GM19438 (cell line): Measurements from ENCODE around the gene WDR26.
"Not testable (repeated sequence)": the region's sequence is repeated elsewhere in the genome, so short reads cannot be mapped to it uniquely, and the experiment has no call there.

Experiments used
- ATAC-seq: cut with Tn5 transposase; IDR thresholded peaks from one replicate; pipeline ENCODE4 v1.9.1; 2021; ENCODE audit warnings: low read depth; ENCODE audit not compliant: unreplicated experiment

The WDR26 gene

GRCh38 chr1:224353975-224354925 is 80.3 kb downstream of the WDR26 start:
- ATAC-seq = no peak

GRCh38 chr1:224352436-224353085 is 82.0 kb downstream of the WDR26 start:
- ATAC-seq = not testable (repeated sequence)

GRCh38 chr1:224349716-224350115 is 84.9 kb downstream of the WDR26 start:
- ATAC-seq = not testable (repeated sequence)

DNA sequence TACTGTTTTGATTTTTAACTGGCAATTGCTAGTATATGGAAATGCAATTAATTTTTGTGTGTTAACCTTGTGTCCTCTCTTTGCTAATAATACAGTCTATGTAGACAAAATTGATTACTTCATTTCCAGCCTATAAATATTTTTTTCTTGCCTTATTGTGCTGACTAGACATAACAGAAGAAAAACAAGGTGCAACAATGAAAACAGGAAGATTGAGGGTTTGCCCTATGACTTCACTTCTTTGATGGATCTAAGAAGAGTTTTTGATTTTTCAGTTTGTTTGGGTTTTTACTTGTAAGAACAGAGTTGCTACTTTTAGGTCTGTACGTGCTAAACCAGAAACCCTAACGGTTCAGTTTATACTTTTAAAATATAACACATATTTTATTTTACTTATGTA is 86.5 kb downstream of the WDR26 start:
- no peak for ATAC-seq

GRCh38 chr1:224343679-224344078 is 90.9 kb downstream of the WDR26 start:
- ATAC-seq = no peak

- ATAC-seq = peak; percentile 90
Observed at GRCh38 chr1:224340453-224341384, 93.9 kb downstream of the WDR26 start.

- ATAC-seq = no peak
Observed at GRCh38 chr1:224339442-224340033, 95.1 kb downstream of the WDR26 start.

- ATAC-seq = no peak
Observed at GRCh38 chr1:224338150-224338838, 96.3 kb downstream of the WDR26 start.
